Measurements from ENCODE around the gene FPGS. TPM values are rescaled to one million over a fixed set of nuclear protein-coding genes. Genes with fewer than 3 reads are reported as not detected.

Gene FPGS
- total and polyA plus RNA-seq, 8 donors, result 29.1 to 235 (median 70.4) TPM

- DNase-seq, result no peak
- Histone ChIP-seq H3K4me3 (no peak overlapping the region), H3K27ac (no peak overlapping the region), H3K9me3 (no peaks in the 10 kb centered on the region), H3K36me3 (peaks cover 0 to 3% (median 0%) of the 10 kb centered on the region in 4 donors), H3K4me1 (peaks cover 13 to 42% (median 21%) of the 10 kb centered on the region in 4 donors), H3K27me3 (no peaks in the 10 kb centered on the region)
- TF ChIP-seq POLR2A (IDR thresholded peaks at IDR 0.05) (no peak), POLR2AphosphoS5 (IDR thresholded peaks at IDR 0.05) (no peak)
- 79 to 91% (median 89%) methylated on average over 10 of the region's 10 CpGs for WGBS, 5 donors
- intact Hi-C loops (cut with DNase I; ENCODE audit: low total_unique reads), result no loop called here
Measured at GRCh38 chr9:127773981-127774380, 28.7 kb upstream of the FPGS start.

GRCh38 chr9:127776195-127776923, 26.3 kb upstream of the FPGS start:
- Histone ChIP-seq H3K9me3 (no peaks in the 10 kb centered on the region), H3K4me1 (peaks cover 0 to 47% (median 14%) of the 10 kb centered on the region in 4 donors), H3K36me3 (peaks cover 0 to 3% (median 0%) of the 10 kb centered on the region in 4 donors), H3K4me3 (peak overlapping the region; percentile 14 to 35 (median 32)), H3K27me3 (no peaks in the 10 kb centered on the region), H3K27ac (peak overlapping the region in 3 of 5 donors; percentile 30 to 89 (median 85))
- peak in 1 of 2 donors; percentile 76 for DNase-seq
- intact Hi-C loops (cut with DNase I; ENCODE audit: low total_unique reads), result no loop called here
- TF ChIP-seq, protein P1, sequence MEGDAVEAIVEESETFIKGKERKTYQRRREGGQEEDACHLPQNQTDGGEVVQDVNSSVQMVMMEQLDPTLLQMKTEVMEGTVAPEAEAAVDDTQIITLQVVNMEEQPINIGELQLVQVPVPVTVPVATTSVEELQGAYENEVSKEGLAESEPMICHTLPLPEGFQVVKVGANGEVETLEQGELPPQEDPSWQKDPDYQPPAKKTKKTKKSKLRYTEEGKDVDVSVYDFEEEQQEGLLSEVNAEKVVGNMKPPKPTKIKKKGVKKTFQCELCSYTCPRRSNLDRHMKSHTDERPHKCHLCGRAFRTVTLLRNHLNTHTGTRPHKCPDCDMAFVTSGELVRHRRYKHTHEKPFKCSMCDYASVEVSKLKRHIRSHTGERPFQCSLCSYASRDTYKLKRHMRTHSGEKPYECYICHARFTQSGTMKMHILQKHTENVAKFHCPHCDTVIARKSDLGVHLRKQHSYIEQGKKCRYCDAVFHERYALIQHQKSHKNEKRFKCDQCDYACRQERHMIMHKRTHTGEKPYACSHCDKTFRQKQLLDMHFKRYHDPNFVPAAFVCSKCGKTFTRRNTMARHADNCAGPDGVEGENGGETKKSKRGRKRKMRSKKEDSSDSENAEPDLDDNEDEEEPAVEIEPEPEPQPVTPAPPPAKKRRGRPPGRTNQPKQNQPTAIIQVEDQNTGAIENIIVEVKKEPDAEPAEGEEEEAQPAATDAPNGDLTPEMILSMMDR (IDR thresholded peaks at IDR 0.05), result no peak
- TF ChIP-seq POLR2A (IDR thresholded peaks at IDR 0.05), result no peak
- 51 to 68% (median 60%) methylated on average over 13 to 15 of the region's 15 CpGs for WGBS, 5 donors

DNA sequence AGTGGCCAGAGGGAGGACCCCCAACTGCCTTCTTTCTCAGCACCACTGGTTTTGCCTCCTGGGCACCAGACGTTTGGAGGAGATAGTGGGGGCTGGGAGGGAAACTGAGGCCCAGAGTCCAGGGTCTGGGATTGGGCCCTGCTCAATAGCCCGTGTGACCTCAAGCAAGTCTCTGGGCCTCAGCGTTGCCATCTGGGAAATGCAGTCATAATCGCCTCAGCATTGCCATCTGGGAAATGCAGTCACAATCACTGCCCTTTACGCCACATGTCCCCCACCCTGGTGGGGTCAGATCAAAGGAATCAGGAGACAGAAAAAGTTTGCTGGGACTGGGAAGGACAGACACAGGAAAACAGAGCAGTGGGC, 25.8 kb upstream of the FPGS start:
- WGBS, 5 donors, result 61 to 65% (median 62%) methylated on average over 5 of the region's 5 CpGs

GRCh38 chr9:127777368-127777980, 25.2 kb upstream of the FPGS start:
- 58 to 80% (median 78%) methylated on average over 16 to 18 of the region's 18 CpGs for WGBS, 5 donors
- no peak for DNase-seq
- peak overlapping the region in 4 of 5 donors; percentile 60 to 89 (median 76) for H3K27ac ChIP-seq
- no peaks in the 10 kb centered on the region for H3K27me3 ChIP-seq
- peaks cover 0 to 3% (median 0%) of the 10 kb centered on the region in 4 donors for H3K36me3 ChIP-seq
- intact Hi-C loops (cut with DNase I; ENCODE audit: low total_unique reads), result no loop called here
- no peaks in the 10 kb centered on the region for H3K9me3 ChIP-seq
- peaks cover 0 to 50% (median 11%) of the 10 kb centered on the region in 4 donors for H3K4me1 ChIP-seq
- TF ChIP-seq EP300 (IDR thresholded peaks at IDR 0.05) (no peak), POLR2A (IDR thresholded peaks at IDR 0.05) (no peak), POLR2AphosphoS5 (IDR thresholded peaks at IDR 0.05) (no peak)
- TF ChIP-seq, protein P1 (IDR thresholded peaks at IDR 0.05), result no peak
- H3K4me3 ChIP-seq, result peak overlapping the region; percentile 14 to 35 (median 32)

More for the DNA sequence above, 25.8 kb upstream of the FPGS start:
- Histone ChIP-seq H3K9me3 (no peaks in the 10 kb centered on the region), H3K4me1 (peaks cover 0 to 48% (median 12%) of the 10 kb centered on the region in 4 donors), H3K27ac (peak overlapping the region in 3 of 5 donors; percentile 30 to 89 (median 85)), H3K4me3 (peak overlapping the region; percentile 14 to 35 (median 32)), H3K27me3 (no peaks in the 10 kb centered on the region), H3K36me3 (peaks cover 0 to 3% (median 0%) of the 10 kb centered on the region in 4 donors)
- TF ChIP-seq EP300 (IDR thresholded peaks at IDR 0.05) (no peak), POLR2A (IDR thresholded peaks at IDR 0.05) (no peak), POLR2AphosphoS5 (IDR thresholded peaks at IDR 0.05) (no peak)
- TF ChIP-seq, protein P1 (IDR thresholded peaks at IDR 0.05), result no peak
- DNase-seq, result no peak
- intact Hi-C loops (cut with DNase I; ENCODE audit: low total_unique reads), result no loop called here

Measured in stomach (tissue), 9 donors.